HG03342 (cell line): ENCODE measurements around the gene SYNGR3.
"Not testable (repeated sequence)": the region's sequence is repeated elsewhere in the genome, so short reads cannot be mapped to it uniquely, and the experiment has no call there.

Source experiments
- ATAC-seq: cut with Tn5 transposase; IDR thresholded peaks from one replicate; pipeline ENCODE4 v1.9.1; 2021; ENCODE audit warnings: mild to moderate bottlenecking, moderate library complexity; ENCODE audit not compliant: unreplicated experiment

The SYNGR3 gene

DNA sequence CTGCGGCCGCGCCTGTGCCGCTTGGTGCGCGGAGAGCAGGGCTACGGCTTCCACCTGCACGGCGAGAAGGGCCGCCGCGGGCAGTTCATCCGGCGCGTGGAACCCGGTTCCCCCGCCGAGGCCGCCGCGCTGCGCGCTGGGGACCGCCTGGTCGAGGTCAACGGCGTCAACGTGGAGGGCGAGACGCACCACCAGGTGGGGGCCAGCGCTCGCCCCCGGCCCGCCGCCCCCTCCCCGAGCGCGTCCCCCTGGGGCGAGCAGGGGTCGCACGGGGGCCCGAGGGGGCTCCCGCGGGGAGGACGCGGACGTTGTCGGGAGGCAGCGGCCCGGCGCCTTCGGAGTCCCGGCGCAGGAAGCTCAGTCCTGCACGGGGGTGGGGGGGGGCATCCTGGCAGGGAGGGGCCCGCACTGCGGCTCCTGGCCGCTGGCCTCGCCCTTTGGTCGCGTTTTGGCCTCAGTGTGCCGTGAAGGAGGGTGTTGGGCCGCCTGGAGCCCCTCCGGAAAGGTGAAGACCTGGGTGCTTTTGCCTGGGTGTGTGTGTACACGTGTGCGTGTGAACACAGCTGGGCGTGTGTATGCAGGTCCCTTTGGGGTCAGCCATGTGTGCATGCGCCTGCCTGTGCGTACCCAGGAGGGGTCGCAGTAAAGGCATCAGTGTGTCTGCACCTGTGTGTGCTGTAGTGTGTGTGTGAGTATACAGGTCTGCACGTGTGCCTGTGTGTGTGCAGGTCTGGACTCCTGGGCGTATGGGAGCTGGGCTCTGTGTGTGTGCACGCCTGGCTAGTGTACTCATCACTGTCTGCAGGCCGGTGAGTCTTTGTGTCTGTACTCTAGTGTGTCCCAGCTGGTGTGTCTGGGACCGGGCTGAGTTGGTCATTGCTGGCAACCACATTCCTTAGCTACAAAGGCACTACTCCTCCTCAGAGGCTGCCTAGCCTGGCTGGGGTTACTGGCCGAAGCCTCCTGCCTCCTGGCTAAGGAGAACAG is 37.5 kb downstream of the SYNGR3 start:
- ATAC-seq: no peak

DNA sequence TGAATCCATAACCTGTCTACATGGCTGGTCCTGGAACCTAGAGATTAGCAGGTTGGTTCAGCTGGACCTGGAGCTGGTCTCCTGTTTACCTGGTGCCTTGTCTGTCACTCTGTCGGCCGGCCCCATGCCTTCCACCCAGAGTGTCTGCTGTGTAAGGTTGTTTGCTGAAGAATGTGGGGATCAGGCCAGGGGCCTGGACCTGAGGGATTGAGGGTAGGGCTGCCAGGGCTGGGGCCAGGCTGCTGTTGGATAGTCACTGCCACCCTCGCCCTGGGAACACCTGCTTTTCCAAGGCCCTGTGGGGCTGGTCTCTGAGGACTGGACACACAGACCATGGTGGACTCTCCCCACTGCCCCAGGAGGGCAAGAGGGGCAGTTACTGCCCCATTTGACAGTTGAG is 38.4 kb downstream of the SYNGR3 start:
- no peak for ATAC-seq

DNA sequence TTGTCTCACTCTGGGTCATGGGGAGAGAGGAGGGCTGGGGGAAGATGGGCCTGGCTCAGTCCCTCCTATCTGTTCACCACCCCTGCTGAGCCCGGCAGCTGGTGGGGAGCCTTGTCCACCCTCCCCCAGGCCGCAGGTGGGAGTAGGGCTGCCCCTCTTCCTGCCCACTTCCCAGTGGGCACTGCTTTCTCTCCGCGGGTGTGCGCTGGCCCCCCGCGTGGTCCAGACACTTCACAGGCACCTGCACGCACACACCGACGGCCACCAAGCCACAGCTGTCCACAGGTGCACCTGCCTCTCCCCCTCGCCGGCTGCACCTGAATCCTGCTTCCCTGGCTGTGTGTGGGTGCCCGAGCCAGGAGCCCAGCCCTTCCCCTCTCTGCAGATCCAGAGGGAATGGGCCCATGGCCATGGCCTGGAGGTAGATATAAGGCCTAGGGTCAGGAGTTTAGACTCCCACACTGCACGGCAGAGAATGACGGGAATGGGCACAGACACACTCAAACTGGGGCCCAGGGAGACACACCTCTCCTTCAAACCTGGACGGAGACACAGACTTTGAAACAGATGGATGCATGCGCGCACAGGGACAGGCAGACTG is 39.0 kb downstream of the SYNGR3 start:
- no peak for ATAC-seq

DNA sequence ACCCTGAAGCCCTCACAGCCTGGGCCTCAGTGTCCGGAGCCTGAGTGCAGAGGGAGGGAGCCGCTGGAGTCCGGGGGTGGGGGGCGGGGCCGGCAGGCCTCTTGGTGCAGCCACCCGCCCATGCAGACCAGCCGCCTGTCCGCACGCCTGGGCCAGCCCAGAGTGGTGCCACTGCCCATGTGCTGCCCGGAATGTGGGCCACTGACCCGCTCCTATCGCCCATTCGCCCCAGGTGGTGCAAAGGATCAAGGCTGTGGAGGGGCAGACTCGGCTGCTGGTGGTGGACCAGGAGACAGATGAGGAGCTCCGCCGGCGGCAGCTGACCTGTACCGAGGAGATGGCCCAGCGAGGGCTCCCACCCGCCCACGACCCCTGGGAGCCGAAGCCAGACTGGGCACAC is 39.6 kb downstream of the SYNGR3 start:
- no peak for ATAC-seq

DNA sequence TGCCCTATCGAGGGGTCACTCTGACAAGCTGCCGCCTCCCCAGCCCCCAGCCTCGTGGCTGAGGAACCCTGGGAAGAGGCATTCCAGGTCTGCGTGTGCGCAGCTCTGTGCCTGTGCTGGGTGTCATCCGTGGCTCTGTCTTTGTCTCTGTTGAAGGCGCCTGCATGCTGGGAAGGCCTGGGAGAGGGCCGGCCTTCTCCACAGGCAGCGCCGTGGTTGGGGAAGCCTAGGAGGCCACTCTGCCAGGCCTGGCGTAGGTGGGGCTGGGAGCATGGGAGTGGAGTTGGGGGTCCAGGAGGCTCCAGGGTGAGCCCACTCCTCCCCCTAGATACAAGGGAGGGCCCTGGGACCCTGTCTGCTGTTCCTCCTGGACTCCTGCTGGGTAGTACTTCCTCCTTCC is 40.3 kb downstream of the SYNGR3 start:
- no peak for ATAC-seq

DNA sequence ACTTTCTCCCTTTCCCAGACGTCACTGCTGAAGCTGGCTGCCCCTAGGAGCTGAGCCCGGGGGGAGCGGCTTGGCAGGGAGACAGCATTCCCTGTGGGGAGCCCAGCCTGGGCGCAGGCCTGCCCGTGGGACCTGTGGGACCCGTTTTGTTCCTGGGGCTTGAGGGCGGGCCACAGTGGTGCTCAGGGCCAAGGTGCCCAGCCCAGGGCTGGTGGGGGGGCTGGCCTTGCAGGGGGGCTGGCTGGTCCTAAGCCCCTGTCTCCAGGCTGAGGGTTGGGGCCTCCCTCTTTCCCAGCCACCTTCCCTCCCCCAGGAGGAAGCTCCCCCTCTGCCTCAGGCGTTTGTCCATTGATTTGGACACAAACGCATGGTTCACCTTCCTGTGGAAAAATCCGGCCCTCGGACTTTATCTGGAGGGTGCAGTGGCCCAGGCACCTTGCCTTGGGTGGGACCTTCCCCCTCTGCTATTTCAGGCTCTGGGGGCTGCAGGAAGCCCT is 41.4 kb downstream of the SYNGR3 start:
- no peak for ATAC-seq

DNA sequence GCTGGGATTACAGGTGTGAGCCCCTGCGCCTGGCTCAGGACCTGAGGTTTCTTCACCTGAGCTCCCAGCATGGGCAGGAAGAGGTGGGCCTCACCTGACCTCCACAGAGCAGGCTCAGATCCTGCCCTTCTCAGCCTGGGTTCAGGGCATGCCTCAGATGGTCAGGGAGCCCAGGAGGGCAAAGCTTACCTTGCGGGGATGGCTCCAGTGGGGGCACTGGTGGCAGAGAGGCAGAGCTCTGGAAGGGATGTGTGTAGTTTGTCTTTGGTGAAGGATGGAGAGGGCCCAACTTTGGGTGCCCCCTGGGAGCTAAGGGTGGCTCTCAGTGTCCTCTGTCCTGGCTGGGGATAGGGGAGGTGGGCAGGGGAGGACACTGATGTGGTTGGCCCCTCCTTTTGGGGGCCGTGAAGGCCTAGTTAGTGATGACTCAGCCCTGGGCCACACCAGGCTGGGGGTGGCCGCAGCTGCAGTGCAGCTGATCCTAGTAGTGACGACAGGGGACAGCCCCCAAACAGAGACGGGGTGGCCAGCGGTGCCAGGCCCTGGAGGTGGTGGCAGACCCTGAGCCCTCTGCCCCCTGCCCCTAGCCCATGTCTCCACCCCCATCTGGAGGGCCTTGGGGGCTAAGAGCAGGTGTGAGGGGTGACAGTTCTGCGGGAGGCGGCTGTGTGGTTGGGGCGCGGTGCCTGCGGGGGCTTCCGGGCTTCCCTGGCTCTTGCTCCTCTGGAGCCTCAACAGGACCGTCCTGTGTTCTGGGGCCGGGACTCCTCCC is 42.7 kb downstream of the SYNGR3 start:
- no peak for ATAC-seq

DNA sequence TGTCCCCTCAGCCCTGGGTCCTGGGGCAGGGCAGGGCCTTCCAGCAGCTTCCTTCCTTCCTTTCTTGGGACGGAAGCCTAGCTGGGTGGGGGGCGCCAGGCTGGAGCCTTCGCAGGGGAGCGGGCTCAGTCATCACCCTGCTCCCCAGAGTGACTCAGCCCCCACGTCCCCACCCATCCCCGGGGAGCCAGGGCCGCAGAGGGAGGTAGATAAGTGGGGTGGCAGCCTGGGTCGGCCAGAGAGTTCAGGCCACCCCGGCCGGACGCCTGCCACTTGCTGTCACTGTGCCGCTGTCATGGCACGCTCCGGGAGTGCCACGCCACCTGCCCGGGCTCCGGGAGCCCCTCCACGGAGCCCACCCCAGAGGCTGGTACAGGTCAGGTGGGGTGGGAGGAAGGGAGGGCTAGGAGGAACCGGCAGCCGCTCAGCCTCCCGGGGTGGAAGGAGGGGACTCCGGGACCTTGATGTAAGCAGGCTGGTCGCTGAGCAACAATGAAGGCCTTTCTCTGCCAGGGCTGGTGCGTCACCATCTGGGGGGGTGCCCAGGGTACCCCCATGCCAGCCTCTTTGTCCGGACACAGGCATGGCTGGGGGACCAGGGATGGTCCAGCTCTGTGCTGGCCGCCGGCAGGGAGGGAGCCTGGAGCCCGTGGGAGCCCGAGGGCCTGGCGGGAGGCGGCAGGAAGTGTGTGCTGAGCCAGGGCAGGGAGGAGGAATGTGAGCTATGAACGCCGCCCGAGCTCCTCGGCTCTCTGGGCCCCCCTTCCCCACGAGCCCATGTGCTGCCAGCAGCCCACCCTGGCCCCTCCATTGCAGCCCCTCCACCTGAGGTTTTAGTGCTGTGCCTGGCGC is 43.5 kb downstream of the SYNGR3 start:
- ATAC-seq: no peak

DNA sequence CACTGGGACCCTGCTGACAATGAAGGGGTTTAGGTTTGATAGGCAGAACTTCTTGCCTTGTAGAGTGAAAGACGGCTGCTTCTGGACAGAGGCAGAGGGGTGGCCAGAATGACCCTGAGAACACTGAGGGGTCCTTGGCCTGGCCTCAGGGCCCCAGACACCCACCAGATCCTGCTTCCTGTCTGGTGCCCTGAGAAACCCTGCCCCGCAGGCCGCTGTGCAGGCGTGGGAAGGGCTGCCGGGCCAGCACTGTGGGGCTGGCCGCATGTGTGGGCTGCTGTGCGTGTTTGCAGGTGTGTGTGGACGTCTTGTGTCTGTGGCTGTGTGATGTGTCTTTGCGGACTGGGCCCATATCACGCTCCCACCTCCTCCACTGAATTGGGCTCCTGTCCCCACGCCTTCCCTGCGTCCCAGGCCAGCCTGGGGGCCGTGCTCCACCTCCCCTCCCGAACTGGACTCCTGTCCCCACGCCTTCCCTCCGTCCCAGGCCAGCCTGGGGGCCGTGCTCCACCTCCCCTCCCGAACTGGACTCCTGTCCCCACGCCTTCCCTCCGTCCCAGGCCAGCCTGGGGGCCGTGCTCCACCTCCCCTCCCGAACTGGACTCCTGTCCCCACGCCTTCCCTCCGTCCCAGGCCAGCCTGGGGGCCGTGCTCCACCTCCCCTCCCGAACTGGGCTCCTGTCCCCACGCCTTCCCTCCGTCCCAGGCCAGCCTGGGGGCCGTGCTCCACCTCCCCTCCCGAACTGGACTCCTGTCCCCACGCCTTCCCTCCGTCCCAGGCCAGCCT is 44.3 kb downstream of the SYNGR3 start:
- not testable (repeated sequence) for ATAC-seq

DNA sequence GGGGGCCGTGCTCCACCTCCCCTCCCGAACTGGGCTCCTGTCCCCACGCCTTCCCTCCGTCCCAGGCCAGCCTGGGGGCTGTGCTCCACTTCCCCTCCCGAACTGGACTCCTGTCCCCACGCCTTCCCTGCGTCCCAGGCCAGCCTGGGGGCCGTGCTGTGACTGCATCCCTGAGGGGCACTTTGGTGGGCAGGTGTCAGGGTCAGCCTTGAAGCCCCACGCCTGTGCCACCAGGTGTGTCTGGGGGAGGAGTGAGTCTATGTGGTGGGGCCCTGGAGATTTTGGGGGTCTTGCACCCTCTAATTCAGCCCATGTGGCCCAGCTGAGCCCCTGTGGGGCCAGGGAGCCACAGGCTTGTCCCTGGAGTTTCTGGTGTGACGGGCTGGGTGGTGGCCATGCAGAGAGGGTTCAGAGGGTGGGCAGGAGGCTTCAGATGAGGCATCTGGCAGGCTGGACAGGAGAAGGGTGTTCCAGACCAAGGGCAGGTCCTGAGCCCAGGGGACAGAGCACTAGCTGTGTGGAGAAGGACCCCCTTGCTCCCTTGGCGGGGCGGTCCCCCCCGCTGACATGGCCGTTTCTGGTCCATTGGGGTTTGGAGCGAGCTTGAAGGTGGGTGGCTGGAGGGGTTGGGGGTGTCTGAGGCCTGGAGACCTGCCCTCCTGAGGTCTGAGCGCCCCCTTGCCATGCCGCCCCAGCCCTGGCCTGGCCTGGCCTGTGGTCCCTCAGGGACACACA is 45.1 kb downstream of the SYNGR3 start:
- no peak for ATAC-seq

DNA sequence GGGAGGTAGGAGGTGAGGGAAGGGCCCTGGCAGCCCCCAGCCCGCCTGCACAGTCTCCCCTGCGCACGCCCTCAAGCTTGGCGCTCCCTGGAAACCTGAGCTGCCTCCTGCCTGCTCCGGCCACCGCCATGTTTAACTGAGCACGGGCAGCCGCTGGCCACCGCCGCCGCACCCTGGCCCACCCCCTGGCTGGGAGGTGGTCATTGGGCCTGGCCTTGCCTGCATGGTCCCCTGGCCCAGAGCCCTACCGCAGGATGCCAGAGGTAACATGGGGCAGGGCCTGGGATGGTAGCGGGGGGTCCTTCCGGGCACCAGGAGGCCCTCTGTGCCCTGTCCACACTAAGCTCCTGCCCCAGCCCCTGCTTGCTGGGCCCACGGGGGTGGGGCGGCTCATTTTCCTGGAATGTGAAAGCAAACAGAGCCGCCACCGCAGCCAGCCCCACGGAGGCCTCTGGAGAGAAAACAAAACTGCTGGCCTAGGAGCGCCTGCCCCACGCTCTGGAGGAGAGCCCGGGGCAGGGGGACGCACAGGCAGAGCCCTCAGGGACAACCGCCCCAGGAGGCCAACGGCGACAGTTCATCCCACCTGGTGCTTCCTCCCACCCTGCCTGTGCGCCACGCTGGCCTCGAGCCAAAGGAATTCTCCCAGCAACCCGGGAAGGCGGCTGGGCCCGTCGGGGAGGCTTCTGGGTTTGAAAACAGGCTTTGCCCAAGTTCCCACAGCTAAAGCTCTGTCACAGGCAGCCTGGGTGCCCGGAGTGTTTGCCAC is 45.8 kb downstream of the SYNGR3 start:
- no peak for ATAC-seq

DNA sequence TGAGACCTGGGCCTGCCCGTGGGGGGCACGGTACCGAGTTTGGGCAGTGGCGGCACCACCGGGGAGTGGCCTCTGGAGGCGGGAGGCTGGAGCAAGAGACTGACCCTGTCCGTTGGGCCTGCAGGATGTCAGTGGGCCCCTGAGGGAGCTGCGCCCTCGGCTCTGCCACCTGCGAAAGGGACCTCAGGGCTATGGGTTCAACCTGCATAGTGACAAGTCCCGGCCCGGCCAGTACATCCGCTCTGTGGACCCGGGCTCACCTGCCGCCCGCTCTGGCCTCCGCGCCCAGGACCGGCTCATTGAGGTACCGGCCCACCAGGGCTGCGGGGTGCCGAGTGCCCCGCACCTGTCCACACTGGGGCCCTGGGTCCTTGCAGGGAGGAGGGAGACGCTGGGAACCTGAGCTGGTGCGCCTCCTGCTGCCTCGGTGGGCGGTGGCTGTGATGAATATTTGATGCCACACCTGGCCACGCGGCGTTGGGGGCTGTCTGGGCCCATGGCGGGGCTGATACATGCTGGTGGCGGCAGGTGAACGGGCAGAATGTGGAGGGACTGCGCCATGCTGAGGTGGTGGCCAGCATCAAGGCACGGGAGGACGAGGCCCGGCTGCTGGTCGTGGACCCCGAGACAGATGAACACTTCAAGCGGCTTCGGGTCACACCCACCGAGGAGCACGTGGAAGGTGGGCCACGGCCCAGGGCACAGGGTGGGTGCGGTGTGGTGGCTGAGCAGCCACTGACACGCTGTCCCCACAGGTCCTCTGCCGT is 46.6 kb downstream of the SYNGR3 start:
- no peak for ATAC-seq

DNA sequence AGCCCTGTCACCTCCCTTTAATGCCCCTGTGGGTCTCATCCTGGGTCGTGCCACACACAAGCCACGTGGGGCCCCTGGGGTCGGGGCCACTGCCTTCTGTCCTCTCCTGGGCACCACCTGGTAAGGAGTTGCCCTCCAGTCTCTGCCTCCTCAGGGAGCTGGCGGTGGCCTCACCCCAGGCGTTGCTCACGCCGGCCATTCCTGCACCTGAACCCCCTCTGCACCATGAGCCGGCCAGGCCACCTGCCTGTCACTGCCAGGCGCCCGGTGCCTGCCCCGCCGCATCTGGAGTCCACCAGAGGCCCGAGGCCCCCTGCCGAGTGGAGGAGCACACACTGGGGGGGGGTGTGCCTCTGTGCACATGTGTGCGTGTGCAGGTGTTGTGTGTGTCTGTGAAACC is 47.3 kb downstream of the SYNGR3 start:
- ATAC-seq: no peak

DNA sequence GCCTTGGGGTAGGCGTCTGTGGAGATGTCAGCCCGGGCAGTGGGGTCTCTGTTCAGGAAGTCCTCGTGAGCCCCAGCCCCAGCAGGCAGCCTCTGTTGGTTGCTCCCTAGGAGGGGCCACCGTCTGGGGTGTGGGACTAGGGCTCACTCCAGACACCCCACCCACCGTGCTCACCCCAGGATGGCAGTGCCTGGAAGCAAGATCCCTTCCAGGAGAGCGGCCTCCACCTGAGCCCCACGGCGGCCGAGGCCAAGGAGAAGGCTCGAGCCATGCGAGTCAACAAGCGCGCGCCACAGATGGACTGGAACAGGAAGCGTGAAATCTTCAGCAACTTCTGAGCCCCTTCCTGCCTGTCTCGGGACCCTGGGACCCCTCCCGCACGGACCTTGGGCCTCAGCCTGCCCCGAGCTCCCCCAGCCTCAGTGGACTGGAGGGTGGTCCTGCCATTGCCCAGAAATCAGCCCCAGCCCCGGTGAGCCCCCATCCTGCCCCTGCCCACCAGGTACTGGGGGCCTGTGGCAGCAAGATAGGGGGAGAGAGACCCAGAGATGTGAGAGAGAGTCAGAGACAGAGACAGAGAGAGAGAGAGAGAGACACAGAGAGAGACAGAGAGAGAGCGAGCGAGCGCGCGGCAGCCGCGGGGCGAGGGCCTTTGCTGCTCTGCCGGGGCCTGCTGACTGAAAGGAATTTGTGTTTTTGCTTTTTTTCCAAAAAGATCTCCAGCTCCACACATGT is 48.0 kb downstream of the SYNGR3 start:
- no peak for ATAC-seq

DNA sequence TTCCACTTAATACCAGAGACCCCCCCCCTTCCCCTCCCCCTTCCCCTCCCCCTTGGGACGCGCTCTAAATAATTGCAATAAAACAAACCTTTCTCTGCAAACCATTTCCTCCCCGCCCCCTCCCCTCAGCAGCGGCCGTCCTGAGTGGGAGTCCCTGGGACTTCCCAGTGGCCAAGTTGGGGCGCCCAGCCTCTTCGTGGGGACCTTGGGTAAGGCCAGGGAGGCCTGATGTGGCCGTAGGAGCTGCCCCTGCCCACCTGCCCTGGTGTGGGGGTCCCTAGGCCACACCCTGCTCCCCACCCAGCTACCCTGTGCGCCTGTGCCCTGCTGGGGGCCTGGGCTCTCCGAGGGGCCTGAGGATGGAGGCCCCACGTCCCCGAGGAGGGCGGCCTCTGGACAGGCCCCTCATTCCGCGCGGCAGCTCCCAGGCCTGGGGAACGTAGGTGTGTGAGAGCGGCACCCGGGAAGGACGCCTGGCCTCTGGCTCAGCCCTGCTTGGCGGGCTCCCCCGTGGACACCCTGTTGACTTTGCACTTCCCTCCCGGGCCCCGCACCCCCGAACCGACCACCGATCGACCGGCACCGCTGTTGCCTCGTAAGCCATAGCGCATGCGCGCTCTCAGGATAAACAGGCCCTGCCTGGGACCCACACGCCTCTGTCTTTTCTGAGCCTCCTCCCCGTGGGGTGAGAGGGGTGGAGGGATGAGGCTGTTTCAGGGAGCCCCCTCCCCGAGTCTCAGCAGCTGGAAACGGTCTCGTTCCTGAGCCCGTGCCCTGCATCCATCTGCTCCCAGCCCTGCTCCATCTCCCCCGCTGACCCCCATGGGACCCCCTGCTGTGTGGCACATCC is 48.8 kb downstream of the SYNGR3 start:
- ATAC-seq: no peak
